ENCODE data around the gene GRAMD1A. TPM values are rescaled to one million over a fixed set of nuclear protein-coding genes. Genes with fewer than 3 reads are reported as not detected.

GRAMD1A gene
- total and polyA plus RNA-seq, 9 of the 15 experiments (the other 6 are each of a cell fraction or from before 2014, with no cell fraction given), result 1.4 to 63.8 (median 38.5) TPM

- in situ Hi-C loops (cut with MboI), result no loop called here
- BruUV-seq (replicated peaks), result no TSS peak
- Histone ChIP-seq H4K20me1 (replicated peaks; ENCODE audit: control insufficient read depth, insufficient read depth, low read length) (no peaks in the 10 kb centered on the region), H3K36me3 (ENCODE audit: control insufficient read depth, insufficient read depth, low read length) (peaks cover 35% of the 10 kb centered on the region), H3K4me2 (ENCODE audit: insufficient read depth, low read length) (peak within 1 kb of the TSS; percentile 93), H3K9ac (ENCODE audit: insufficient read depth in 1 of 2, low read depth in 2 of 2, low read length in 2 of 2) (peak within 1 kb of the TSS; percentile 70 to 93), H3K79me2 (ENCODE audit: control insufficient read depth, insufficient read depth, low read length) (peaks cover 40% of the 10 kb centered on the region), H3K9me1 (ENCODE audit: control insufficient read depth, insufficient read depth, low read length) (no peaks in the 10 kb centered on the region), H3K27me3 (ENCODE audit: control insufficient read depth in 2 of 2, insufficient read depth in 2 of 2, low read length in 2 of 2) (no peaks in the 10 kb centered on the region), H3K4me3 (peak within 1 kb of the TSS; percentile 81), H2AFZ (ENCODE audit: low read depth, low read length) (peak within 1 kb of the TSS; percentile 79), H3K9me3 (replicated peaks; ENCODE audit: control insufficient read depth, insufficient read depth, low read depth, low read length) (peaks cover 39% of the 10 kb centered on the region), H3K4me1 (replicated peaks in 1 of 2; ENCODE audit: control insufficient read depth in 2 of 2, insufficient read depth in 2 of 2, low read length in 2 of 2) (peaks cover 12 to 28% of the 10 kb centered on the region in 2 experiments; a peak in 4 of 5 replicates), H3K27ac (ENCODE audit: extremely low read depth, low read depth, low read length) (peak within 1 kb of the TSS; percentile 87)
- FAIRE-seq (no peak), ATAC-seq (peak; percentile 89), DNase-seq (ENCODE audit: extremely low read depth in 1 of 4, low spot score in 3 of 4) (peak; percentile 75 to 83 (median 80))
- ChIA-PET POLR2A (interaction anchor here (0.7 to 1.1 kb wide), 2 partner anchors 9 to 25 kb away, joined by 3 to 4 read pairs; no protein-coding TSS in a partner anchor), CTCF (ENCODE audit: low intra/inter-chr PET ratio) (no interaction called here)
- WGBS (ENCODE audit: insufficient coverage, low coverage, missing lambda C conversion rate), result 1% methylated on average over 45 of the region's 78 CpGs
- intact Hi-C loops (cut with micrococcal nuclease), result no loop called here
- TF ChIP-seq VEZF1 (CRISPR knock-in tag; IDR thresholded peaks at IDR 0.05) (peak; percentile 71), U2AF1 (optimal IDR thresholded peaks at IDR 0.05; ENCODE audit: low read depth, low read length) (peak; percentile 52), NR2C2 (CRISPR knock-in tag; IDR thresholded peaks at IDR 0.05) (no peak), NR2C2 (tag; IDR thresholded peaks at IDR 0.05) (peak; percentile 52), SMAD3 (CRISPR knock-in tag; conservative IDR thresholded peaks at IDR 0.05) (no peak), RBM34 (IDR thresholded peaks at IDR 0.05; ENCODE audit: borderline replicate concordance, insufficient read depth, low read length) (no peak), PRDM10 (IDR thresholded peaks at IDR 0.05; ENCODE audit: partially characterized antibody) (peak; percentile 57), ATF4 (CRISPR knock-in tag; IDR thresholded peaks at IDR 0.05) (no peak), CCNT2 (IDR thresholded peaks at IDR 0.05; ENCODE audit: borderline replicate concordance, extremely low read depth, insufficient read length, low read depth, low read length) (peak; percentile 44), CREBBP (IDR thresholded peaks at IDR 0.05; ENCODE audit: low read depth, low read length) (no peak), PHF8 (IDR thresholded peaks at IDR 0.05; ENCODE audit: borderline replicate concordance, low read length) (peak; percentile 76; the same call in 1 of the 2 replicates), ID3 (CRISPR knock-in tag; IDR thresholded peaks at IDR 0.05) (no peak), ID3 (tag; IDR thresholded peaks at IDR 0.05) (0 out of 2 replicates have a peak, but pooled peaks have one; percentile 21), SETDB1 (IDR thresholded peaks at IDR 0.05; ENCODE audit: low read length) (no peak)
Measured at GRCh38 chr19:34963573-34964406, 36.3 kb upstream of the GRAMD1A start, which contains the start of gene ZNF792. Gene ZNF792 (minus strand): TSS chr19:34964229. CDS start chr19:34963662, 567 bp downstream.
